GM18508 (cell line): Measurements from ENCODE around the gene PSMD9.
"Not testable (repeated sequence)": the region's sequence is repeated elsewhere in the genome, so short reads cannot be mapped to it uniquely, and the experiment has no call there.

Experiments used
- ATAC-seq: cut with Tn5 transposase; IDR thresholded peaks from one replicate; pipeline ENCODE4 v1.9.1; 2021; ENCODE audit warnings: moderate number of reproducible peaks; ENCODE audit not compliant: insufficient read depth, unreplicated experiment

The PSMD9 gene

DNA sequence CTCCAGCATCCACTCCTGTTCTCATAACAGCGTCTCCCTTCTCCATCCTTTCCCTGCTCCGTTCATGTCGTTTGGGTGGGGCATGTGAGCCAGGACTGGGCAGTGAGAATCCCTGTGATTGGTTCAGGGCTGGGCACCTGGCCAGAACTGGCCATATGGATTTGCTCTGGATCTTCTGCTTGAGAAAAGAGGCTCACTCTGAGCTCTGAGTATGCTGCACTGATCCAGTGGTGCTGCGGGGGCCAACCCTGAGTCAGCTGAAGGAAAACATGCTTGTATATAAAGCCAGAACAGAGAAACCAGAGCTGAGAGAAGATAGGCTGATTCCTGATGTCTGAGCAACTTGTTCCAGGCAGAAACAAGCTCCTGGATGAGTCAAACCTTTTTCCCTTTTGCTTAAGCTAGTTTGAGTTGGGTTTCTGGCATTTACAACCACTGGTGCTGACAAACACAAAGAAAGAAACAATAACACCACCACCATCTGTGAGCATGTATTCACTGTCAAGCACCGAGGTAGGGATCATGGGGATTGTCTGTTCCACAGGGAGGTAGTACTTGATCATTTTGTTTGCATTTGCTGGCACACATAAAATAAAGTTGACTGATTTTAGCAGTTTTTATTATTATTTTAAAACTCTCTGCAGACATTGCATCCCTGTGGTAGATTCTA lies 15.9 kb upstream of the PSMD9 start:
- no peak for ATAC-seq

DNA sequence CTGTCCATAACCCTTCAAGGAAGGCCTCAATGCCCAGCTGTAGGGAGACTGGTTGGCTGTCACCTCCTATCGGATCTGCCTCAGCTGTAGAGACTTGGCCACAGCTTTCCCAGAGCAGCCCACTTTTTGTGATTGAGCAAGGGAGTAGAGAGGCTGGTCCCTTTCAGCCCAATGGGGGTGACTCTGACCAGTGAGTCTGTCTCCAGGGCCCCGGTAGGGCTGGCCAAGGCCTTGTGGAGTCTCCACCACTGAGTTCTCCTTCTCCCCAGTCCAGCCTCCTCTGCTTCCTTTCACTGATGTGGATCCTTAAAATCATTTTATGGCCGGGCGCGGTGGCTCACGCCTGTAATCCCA lies 15.4 kb upstream of the PSMD9 start:
- no peak for ATAC-seq

DNA sequence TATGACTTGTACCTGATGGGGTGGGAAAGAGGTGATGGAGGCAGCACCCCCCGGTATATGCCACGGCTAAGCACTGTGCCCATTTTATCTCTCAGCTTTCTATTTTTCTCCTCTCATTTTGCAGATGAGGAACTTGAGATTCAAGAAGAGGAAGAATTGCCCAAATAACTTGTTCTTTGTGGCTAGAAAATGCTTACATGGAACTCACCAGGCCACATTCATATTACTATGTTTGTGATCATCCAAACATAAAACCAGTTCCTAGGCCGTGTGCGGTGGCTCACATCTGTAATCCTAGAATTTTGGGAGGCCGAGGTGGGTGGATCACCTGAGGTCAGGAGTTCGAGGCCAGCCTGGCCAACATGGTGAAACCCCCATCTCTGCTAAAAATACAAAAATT lies 14.5 kb upstream of the PSMD9 start:
- no peak for ATAC-seq

DNA sequence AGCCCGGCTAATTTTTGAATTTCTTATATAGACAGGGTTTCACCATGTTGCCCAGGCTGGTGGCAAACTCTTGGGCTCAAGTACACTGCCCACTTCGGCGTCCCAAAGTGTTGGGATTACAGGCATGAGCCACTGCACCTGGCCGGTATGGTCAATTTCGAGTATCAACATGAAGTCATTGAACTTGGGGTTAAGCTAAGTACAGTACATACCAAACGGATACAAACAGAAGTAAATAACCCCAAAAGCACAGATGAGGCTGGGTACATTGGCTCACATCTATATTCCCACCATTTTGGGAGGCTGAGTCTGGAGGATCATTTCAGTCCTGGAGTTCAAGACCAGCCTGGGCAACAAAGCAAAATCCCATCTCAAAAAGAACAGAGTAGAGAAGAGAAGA lies 13.0 kb upstream of the PSMD9 start:
- ATAC-seq, result no peak

DNA sequence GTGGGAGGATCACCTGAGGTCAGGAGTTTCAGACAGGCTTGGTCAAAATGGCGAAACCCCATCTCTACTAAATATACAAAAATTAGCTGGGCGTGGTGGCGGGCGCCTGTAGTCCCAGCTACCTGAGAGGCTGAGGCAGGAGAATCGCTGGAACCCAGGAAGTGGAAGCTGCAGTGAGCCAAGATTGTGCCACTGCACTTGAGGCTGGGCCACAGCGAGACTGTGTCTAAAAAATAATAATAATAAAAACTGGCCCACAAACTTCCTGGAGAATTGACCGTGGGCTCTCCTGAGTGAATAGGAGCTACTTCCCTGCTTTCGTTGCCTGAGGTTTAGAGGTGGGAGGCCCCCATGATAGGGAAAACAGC lies 12.5 kb upstream of the PSMD9 start:
- ATAC-seq, result not testable (repeated sequence)

DNA sequence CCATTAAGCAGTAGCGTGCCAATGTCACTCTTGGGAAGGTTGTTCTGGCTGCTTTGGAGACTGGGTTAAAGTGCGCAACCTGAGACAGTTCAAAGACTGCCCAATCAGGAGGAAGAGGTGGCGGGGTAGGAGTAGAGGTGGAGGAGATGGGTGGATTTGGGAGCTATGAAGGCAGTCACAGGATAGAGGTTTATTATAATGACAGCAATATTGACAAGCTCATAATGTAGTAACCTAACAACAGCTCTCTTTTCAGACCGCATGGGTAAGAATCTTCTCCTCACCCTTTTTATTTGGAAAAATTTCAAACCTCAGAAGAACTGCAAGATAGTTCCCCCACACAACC lies 5.3 kb upstream of the PSMD9 start:
- no peak for ATAC-seq

DNA sequence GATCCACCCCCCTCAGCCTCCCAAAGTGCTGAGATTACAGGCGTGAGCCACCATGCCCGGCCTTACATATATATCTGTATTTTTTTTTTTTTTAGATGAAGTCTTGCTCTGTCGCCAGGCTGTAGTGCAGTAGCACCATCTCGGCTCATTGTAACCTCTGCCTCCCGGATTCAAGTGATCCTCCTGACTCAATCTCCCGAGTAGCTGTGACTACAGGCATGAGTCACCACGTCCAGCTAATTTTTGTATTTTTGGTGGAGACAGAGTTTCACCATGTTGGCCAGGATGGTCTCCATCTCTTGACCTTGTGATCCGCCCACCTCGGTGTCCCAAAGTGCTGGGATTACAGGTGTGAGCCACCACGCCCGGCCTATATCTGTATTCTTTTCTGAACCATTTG lies 3.5 kb upstream of the PSMD9 start:
- ATAC-seq, result not testable (repeated sequence)

DNA sequence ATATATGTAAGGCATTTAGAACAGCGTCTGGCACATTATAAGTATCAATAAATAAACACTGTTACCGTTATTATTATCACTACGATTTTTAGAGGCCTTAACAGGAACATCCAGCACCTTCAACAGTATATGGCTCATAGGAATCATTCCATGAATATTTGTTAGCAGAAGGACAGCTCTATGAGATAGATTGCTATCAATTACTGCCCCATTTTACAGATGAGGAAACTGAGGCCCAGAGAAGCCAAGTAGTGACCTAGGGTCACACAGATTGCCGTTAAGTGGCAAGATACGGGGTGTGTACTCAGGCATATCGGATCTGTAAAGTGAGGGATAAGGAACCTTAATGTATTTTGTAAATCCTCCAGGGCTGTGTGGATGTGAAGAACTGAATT lies 510 bp upstream of the PSMD9 start:
- ATAC-seq, result no peak

DNA sequence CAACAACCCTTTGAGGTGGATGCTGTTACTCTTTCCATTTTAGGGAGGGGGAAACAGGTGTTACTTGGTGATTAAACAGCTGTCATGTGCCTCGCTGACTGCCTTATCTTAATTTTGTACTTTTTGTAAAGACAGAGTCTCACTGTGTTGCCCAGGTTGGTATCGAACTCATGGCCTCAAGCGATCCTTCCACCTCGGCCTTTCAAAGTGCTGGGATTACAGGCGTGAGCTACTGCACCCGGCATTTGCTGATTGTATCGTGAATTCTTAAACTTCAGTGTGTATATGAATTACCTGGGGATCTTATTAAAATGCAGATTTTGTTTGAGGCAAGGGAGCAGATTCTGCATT lies 659 bp downstream of the PSMD9 start:
- ATAC-seq, result no peak

DNA sequence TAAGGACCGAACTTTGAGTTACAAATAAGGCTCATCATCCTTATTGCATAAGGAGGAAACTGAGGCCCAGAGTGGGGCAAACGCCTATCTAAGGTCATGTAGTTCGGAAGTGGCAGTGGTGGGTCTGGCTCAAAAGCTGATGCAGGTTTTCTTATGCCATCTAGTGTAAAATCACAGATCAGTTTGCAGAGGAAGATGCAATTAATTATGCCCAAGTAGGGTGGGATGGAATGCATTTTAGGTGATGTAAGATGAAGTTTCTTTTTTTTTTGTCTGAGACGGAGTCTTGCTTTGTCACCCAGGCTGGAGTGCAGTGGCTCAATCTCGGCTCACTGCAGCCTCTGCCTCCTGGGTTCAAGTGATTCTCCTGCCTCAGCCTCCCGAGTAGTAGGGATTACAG lies 1.1 kb downstream of the PSMD9 start:
- ATAC-seq, result not testable (repeated sequence)

DNA sequence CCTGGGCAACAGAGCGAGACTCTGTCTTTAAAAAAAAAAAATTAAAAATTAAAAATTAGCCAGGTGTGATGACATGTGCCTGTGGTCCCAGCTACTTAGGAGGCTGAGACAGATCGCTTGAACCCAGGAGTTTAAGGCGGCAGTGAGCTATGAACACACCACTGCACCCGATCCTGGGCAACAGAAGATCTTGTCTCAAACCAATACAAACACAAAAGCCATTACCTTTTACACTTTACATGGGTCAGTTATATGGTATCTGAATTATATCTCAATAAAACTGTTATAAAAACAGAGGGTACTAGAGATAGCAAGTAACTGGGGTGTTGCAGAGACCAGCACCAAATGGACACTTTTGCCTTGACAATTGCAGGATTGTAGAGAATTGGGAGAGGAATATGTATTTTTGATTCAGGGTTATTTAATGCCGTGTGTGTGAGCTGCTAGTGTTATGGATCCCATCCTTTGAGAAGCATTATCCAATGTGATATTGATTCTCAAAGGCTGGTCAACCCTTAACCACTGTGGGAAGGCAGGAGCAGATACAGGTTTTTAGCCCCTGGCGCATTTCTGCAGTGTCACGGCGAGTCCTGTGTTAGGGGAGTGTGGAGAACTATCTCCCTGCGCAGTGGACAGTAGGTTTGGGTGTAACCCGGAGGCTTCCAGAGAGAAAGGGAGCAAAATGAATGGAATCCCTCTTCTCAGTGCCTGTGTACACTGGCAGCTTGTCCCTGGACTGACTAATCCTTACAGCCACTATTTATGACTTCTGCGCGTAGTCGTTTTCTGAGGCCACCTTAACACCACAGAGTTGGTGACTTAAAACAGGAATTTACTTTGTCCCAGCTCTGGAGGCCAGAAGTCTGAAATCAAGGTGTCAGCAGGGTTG lies 4.3 kb downstream of the PSMD9 start:
- no peak for ATAC-seq

DNA sequence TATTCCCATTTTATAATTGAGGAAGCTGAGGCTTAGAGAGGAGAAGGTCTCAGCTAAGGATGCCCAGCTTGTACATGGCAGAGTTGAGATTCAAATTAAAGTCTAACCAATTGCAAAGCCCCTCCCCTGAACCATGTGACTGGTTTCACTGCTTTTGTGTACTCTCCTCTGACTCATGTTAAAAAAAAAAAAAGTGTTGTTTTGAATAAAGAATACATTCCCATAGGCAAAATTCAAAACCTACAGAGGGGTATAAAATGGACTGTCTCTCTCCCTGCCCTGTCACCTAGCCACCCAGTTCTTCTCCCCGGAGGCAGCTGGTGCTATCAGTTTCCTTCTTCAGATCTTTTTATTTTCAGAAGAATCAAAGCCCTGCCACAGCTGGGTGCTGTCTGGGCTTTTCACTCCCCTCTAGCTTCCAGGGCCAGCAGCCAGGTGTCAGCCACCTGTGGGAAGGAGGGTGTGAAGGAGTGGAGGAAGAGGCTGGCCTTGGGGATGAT lies 5.4 kb downstream of the PSMD9 start:
- no peak for ATAC-seq

DNA sequence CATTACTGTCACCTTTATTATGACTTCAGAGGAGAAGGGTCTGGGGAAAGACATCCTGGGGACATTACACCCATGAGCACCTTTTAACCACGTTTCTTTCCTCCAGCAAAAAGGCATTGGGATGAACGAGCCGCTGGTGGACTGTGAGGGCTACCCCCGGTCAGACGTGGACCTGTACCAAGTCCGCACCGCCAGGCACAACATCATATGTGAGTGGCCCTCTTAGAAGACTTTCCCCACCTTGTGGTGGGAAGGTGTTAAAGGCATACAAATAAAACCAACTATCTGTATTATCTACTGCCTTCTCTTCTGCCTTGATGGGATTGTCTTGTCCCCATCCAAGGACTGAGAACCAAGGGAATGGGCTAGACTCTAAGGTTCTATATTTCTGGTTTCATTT lies 6.0 kb downstream of the PSMD9 start:
- ATAC-seq, result no peak

DNA sequence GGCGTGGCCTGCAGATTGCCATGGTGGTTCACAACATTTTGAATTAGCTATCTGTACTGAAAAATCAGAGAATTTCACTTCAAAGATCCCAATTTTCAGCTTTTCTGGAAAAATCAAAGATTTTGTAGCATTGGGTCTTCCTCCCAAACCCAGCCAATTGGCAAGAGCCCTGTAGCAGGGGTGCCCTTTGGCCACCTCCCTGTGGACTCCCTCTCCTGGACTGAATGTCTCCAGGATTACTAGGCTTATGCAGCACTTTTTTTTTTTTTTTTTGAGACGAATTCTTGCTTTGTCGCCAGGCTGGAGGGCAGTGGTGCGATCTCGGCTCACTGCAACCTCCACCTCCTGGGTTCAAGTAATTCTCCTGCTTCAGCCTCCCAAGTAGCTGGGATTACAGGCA lies 9.7 kb downstream of the PSMD9 start:
- ATAC-seq, result no peak

DNA sequence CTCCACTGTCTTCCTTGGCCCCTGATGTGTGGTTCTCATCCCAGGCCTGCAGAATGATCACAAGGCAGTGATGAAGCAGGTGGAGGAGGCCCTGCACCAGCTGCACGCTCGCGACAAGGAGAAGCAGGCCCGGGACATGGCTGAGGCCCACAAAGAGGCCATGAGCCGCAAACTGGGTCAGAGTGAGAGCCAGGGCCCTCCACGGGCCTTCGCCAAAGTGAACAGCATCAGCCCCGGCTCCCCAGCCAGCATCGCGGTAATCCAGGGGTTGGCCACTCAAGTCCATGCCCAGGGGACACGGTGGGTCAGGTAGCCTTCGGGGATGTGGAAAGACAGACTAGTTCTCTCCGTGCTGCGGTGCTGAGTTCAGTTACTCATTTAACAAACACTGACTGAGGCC lies 11.0 kb downstream of the PSMD9 start:
- ATAC-seq, result no peak

DNA sequence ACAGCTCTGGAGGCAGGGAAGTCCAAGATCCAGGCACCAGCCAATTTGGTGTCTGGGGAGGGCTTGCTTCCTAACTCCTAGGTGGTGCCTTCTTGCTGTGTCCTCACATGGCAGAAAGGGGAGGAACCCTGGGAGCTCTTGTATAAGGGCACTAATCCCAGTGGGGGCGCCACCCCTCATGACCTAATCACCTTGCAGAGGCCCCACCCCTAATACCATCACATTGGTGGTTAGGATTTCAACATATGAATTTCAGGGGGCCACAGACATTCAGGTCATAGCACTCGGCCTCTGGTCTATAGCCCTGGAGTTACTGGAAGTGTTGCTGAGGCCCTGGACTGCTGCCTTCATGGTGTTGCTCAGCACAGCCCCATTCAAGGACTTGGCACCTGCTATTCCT lies 14.6 kb downstream of the PSMD9 start:
- no peak for ATAC-seq

DNA sequence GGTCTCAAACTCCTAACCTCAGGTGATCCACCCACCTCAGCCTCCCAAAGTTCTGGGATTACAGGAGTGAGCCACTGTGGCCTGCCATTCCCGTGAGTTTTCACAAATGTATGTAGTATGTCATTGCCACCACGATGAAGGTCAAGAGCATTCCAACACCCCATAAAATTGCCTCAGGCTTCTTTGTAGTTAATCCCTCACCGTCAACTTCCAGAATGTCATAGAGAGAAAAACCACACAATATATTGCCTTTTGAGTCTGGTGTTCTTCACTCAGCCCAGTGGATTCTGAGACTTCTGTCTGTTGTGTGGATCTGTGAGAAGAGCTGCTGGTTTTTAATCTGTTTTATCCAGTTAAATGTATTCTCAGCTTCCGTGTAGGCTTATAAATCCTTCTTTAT lies 17.2 kb downstream of the PSMD9 start:
- no peak for ATAC-seq

DNA sequence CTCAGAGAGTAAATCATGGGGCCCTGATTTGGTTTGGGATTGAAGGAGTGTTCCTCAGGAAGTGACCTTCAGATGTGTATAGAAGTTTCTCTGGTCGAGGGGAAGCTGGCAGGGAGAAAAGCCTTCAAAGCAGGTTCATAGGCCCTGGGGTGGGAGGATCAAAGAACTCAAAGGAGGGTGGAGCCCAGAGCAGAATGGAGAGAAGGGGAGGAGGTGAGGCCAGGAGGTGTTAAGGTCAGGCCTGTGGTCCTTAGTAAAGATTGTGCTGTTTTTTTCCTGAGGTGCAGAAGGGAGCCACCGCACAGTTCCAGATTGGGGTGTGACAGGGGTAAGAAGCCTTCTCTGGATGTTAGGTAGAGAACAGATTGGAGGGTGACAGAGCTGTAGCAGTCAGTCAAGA lies 20.1 kb downstream of the PSMD9 start:
- ATAC-seq, result no peak

DNA sequence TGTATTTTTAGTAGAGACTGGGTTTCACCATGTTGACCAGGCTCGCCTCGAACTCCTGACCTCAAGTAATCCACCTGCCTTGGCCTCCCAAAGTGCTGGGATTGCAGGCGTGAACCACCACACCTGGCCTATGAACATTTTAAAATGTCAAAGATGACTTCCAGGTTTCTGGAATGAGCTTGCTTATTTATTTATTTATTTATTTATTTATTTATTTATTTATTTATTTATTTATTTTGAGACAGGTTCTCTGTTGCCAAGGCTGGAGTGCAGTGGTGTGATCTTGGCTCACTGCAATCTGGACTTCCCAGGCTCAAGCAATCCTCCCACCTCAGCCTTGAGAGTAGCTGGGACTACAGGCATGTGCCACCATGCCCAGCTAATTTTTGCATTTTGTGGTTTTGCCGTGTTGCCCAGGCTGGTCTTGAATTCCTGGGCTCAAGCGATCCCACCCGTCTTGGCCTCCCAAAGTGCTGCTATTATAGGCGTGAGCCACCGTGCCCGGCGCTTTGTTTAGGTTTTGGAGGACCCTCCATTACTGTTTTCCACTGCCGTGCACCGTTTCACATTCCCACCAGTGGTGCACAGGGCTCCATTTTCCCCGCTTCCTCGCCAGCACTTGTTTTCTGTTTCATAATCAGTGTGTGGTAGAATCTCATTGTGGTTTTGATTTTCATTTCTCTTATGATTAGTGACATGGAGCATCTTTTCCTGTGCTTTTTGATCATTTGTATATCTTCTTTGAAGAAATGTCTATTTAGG lies 23.4 kb downstream of the PSMD9 start:
- ATAC-seq, result no peak

DNA sequence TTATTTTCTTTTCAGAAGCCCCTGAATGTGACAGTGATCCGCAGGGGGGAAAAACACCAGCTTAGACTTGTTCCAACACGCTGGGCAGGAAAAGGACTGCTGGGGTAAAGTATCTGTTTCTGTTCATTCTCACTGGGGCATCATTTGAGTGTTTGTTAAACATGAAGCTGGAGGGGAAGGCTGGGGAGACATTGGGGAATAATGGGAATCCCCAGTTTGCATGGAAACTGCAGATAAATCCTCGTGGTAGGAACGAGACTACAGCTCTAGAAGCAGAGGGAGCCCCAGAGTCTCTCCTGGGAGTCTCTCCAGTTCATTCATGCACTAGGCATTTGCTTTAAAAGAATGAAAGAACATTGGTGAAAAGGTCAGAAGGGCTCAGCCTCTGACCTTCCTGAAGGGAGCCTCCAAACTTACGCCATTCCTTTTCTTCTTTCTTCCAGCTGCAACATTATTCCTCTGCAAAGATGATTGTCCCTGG lies 27.3 kb downstream of the PSMD9 start:
- no peak for ATAC-seq

DNA sequence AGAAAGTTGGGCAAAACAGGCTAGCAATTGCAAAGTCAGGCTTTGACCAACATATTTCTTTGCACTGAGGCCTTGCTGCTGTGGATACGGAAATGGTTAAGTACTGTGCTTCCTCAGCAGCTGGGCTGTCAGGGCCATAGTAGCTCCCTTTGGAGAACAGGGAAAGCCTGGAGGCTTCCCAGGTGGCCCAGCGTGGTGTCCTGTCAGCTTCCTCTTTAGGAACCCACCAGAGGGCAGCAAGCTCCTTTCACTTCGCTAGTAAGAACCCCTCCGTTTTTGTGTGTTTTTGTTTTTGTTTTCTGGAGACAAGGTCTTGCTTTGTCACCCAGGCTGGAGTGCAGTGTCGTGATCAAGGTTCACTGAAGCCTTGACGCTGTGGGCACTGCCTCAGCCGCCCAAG lies 28.1 kb downstream of the PSMD9 start:
- ATAC-seq, result no peak
